ENCODE measurements around the gene FAM47E. TPM values are rescaled to one million over a fixed set of nuclear protein-coding genes. Genes with fewer than 3 reads are reported as not detected.

FAM47E gene
- polyA plus RNA-seq, 4 donors: 1.8 to 24.7 (median 5.3) TPM

DNA sequence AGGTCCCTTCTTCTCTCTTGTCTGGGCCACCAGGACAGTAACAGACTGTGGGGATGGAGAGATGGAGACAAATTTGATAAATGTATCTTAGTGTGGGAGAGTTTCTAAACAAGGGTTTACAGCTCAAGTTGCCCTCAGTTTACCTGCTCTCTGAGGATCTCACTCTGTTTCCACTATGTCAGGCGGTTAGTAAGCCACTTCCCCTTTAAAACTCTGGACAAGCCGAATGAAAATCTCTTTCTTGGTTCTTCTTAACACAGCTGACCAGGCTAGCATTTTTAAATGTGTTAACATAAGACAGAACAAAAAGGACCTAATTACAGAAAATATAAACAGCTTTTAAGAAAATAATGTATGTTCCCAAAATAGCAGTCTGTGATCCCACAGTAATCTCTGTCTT lies 35.0 kb upstream of the FAM47E start:
- Histone ChIP-seq H3K4me3 (ENCODE audit: low read depth in 1 of 3, low read length in 3 of 3) (no peak overlapping the region), H3K4me1 (ENCODE audit: control insufficient read depth in 3 of 3, insufficient read depth in 2 of 3, low read depth in 1 of 3, low read length in 2 of 3) (peaks cover 7 to 60% (median 14%) of the 10 kb centered on the region in 3 donors), H3K36me3 (ENCODE audit: control insufficient read depth in 3 of 3, insufficient read depth in 2 of 3, low read depth in 1 of 3, low read length in 3 of 3) (peaks cover 0 to 4% (median 0%) of the 10 kb centered on the region in 3 donors), H3K9me3 (ENCODE audit: control insufficient read depth in 2 of 2, insufficient read depth in 1 of 2, low read depth in 1 of 2, low read length in 1 of 2) (no peaks in the 10 kb centered on the region), H3K27ac (ENCODE audit: low read depth in 1 of 3, low read length in 2 of 3) (peak overlapping the region in 1 of 3 donors; percentile 49), H3K27me3 (ENCODE audit: control insufficient read depth in 3 of 3, insufficient read depth in 3 of 3, low read length in 3 of 3) (no peaks in the 10 kb centered on the region)
- FAIRE-seq (no peak), DNase-seq (no peak)
- 67 to 79% (median 75%) methylated on average over 2 of the region's 2 CpGs for WGBS, 3 donors

DNA sequence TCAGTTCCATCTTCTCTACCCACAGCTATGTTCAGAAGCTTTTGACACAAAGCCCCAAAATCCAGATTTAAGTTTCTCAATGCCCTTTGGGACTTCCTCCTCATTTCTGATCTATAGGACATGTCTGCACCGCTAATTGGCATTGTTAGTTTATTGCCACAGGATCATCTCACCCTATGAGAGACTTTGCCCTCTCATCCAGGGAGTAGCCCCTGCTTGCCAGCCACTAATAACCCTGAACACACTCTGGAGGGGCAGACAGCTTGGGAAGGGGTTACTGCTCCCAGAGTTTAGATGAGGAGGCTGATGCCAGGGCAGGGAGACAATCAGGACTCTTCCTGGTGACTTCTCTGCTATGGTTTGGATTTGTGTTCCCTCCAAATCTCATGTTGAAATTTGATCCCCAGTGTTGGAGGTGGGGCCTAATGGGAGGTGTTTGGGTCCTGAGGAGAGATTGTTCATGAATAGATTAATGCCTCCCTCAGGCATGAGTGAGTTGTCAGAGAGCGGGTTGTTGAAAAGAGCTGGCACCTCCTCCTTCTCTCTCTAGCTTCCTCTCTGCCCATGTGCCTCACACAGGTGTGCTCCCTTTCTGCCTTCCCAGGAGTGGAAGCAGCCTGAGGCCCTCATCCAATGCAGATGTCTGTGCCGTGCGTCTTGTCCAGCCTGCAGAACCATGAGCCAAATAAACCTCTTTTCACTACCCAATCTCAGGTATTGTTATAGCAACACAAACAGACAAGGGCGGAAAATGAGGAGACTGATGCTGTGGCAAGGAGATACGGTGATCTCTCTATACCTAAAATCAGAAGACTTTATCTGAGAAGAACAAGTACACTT lies 34.3 kb upstream of the FAM47E start:
- 66 to 85% (median 74%) methylated on average over 6 of the region's 6 CpGs for WGBS, 3 donors
- peaks cover 0 to 4% (median 0%) of the 10 kb centered on the region in 3 donors for H3K36me3 ChIP-seq (ENCODE audit: control insufficient read depth in 3 of 3, insufficient read depth in 2 of 3, low read depth in 1 of 3, low read length in 3 of 3)
- FAIRE-seq: no peak
- DNase-seq: peak; percentile 57 to 59
- H3K4me3 ChIP-seq (ENCODE audit: low read depth in 1 of 3, low read length in 3 of 3): no peak overlapping the region
- peak overlapping the region in 1 of 3 donors; percentile 49 for H3K27ac ChIP-seq (ENCODE audit: low read depth in 1 of 3, low read length in 2 of 3)
- H3K4me1 ChIP-seq (ENCODE audit: control insufficient read depth in 3 of 3, insufficient read depth in 2 of 3, low read depth in 1 of 3, low read length in 2 of 3): peaks cover 7 to 54% (median 11%) of the 10 kb centered on the region in 3 donors
- no peaks in the 10 kb centered on the region for H3K9me3 ChIP-seq (ENCODE audit: control insufficient read depth in 2 of 2, insufficient read depth in 1 of 2, low read depth in 1 of 2, low read length in 1 of 2)
- no peaks in the 10 kb centered on the region for H3K27me3 ChIP-seq (ENCODE audit: control insufficient read depth in 3 of 3, insufficient read depth in 3 of 3, low read length in 3 of 3)

DNA sequence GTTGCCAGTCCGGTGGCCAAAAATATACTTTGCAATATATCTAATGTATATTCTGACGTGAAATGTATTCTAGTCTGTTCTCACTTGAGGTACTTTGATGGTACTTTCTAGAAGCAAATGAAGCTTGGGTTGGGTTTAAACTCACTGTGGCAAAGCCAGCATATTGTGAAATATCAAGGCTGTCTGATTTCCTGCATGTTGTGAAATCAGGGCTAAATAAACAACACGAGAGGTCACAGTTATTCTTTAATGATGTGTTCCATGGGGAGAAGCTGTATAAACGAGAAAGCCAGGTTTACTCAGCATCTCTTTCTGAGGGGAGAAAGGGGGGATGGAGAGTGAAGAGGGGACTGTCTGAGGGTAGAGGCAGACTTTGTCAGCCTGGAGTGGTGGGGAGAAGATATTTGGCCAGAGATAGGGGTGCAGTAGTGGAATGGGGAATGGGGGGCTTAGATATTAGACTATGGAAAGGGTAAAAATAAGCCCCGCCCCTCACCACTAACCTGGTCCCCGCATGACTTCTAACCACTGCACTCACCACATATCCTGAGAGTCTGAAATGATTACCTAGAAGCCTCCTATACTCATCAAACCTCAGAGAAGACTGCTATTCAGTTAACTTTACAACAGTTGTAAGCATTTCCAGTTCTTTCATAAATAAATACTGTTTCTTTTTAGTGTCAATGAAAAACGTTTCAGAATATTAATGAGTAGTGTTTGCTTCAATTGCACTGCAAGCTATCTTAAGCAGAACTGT lies 32.0 kb upstream of the FAM47E start:
- Histone ChIP-seq H3K4me3 (ENCODE audit: low read depth in 1 of 3, low read length in 3 of 3) (no peak overlapping the region), H3K4me1 (ENCODE audit: control insufficient read depth in 3 of 3, insufficient read depth in 2 of 3, low read depth in 1 of 3, low read length in 2 of 3) (peaks cover 7 to 58% (median 8%) of the 10 kb centered on the region in 3 donors), H3K27ac (ENCODE audit: low read depth in 1 of 3, low read length in 2 of 3) (peak overlapping the region in 2 of 3 donors; percentile 33 to 51), H3K27me3 (ENCODE audit: control insufficient read depth in 3 of 3, insufficient read depth in 3 of 3, low read length in 3 of 3) (no peaks in the 10 kb centered on the region), H3K36me3 (ENCODE audit: control insufficient read depth in 3 of 3, insufficient read depth in 2 of 3, low read depth in 1 of 3, low read length in 3 of 3) (peaks cover 0 to 4% (median 0%) of the 10 kb centered on the region in 3 donors), H3K9me3 (ENCODE audit: control insufficient read depth in 2 of 2, insufficient read depth in 1 of 2, low read depth in 1 of 2, low read length in 1 of 2) (no peaks in the 10 kb centered on the region)
- 48 to 53% (median 50%) methylated on average over 7 of the region's 7 CpGs for WGBS, 3 donors
- FAIRE-seq (no peak), DNase-seq (peak; percentile 53 to 74)

DNA sequence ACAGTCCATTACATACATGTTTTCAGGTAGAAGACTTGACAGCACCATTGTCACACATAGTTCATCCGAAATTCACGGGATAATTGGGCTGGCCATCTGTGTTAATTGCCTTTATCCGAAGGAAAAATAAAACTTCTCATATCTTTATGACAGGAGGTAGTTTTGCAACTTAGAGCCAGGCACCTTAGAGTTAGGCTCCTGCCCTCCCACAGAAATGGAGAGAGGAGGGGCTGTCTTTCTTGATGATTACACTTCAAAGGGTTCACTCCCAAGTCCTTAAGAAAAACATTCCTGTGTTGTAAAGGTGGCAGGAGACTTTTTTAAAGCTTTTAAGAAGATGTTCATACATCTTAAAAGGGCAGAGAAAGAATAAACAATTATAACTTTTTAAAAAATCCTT lies 27.4 kb upstream of the FAM47E start:
- FAIRE-seq: no peak
- Histone ChIP-seq H3K4me3 (ENCODE audit: low read depth in 1 of 3, low read length in 3 of 3) (no peak overlapping the region), H3K27ac (ENCODE audit: low read depth in 1 of 3, low read length in 2 of 3) (peak overlapping the region in 1 of 3 donors; percentile 16), H3K4me1 (ENCODE audit: control insufficient read depth in 3 of 3, insufficient read depth in 2 of 3, low read depth in 1 of 3, low read length in 2 of 3) (peaks cover 0 to 20% (median 2%) of the 10 kb centered on the region in 3 donors), H3K9me3 (ENCODE audit: control insufficient read depth in 2 of 2, insufficient read depth in 1 of 2, low read depth in 1 of 2, low read length in 1 of 2) (peaks cover 0 to 9% of the 10 kb centered on the region in 2 donors), H3K27me3 (ENCODE audit: control insufficient read depth in 3 of 3, insufficient read depth in 3 of 3, low read length in 3 of 3) (no peaks in the 10 kb centered on the region), H3K36me3 (ENCODE audit: control insufficient read depth in 3 of 3, insufficient read depth in 2 of 3, low read depth in 1 of 3, low read length in 3 of 3) (no peaks in the 10 kb centered on the region)
- 12 to 63% (median 40%) methylated on average over 3 of the region's 3 CpGs for WGBS, 3 donors
- DNase-seq: peak in 1 of 2 donors; percentile 54

DNA sequence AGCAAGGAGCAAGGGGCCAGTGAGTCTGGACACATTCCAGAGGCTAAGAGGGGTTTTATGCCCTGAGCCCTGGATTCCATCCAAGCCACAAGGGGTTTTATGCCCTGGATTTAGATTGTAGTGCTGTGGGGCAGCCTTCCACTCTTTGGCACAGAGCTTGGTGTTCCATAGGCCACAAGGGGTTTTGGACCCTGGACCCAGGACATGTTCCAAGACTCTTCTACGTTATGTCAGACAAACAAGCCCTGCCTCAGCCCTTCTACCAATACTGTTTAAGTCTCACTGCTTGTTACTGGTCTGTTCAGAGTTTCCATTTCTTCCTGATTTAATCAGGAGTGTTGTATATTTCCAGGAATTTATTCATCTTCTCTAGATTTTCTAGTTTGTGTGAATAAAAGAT lies 25.1 kb upstream of the FAM47E start:
- Histone ChIP-seq H3K27me3 (ENCODE audit: control insufficient read depth in 3 of 3, insufficient read depth in 3 of 3, low read length in 3 of 3) (no peaks in the 10 kb centered on the region), H3K36me3 (ENCODE audit: control insufficient read depth in 3 of 3, insufficient read depth in 2 of 3, low read depth in 1 of 3, low read length in 3 of 3) (peaks cover 0 to 6% (median 0%) of the 10 kb centered on the region in 3 donors), H3K4me3 (ENCODE audit: low read depth in 1 of 3, low read length in 3 of 3) (no peak overlapping the region), H3K4me1 (ENCODE audit: control insufficient read depth in 3 of 3, insufficient read depth in 2 of 3, low read depth in 1 of 3, low read length in 2 of 3) (peaks cover 0 to 11% (median 0%) of the 10 kb centered on the region in 3 donors), H3K9me3 (ENCODE audit: control insufficient read depth in 2 of 2, insufficient read depth in 1 of 2, low read depth in 1 of 2, low read length in 1 of 2) (peaks cover 0 to 23% of the 10 kb centered on the region in 2 donors), H3K27ac (ENCODE audit: low read depth in 1 of 3, low read length in 2 of 3) (no peak overlapping the region)
- WGBS, 3 donors: 0 to 20% (median 0%) methylated on average over 1 of the region's 1 CpG
- FAIRE-seq (no peak), DNase-seq (peak; percentile 69 to 90)

DNA sequence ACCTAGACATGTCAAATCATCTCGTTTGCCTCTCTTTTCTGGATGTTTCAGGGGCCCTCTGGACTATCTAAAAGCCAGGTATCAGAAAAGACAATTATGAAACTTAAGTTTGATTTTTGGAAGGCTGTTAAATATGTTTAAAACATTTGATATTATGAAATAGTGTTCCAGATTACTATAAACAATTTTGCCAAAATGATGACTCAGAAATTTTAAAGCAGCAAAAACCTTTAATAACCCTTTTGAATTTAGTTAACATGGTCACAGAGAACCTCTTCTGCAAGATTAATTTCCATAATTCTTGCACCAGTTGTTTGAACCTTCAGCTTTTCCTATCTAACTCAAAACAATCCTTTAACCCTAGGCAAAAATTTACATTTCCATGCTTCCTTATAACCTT lies 18.8 kb upstream of the FAM47E start:
- no peak overlapping the region for H3K27ac ChIP-seq (ENCODE audit: low read depth in 1 of 3, low read length in 2 of 3)
- WGBS, 3 donors: 76 to 86% (median 83%) methylated on average over 1 of the region's 1 CpG
- no peak for DNase-seq
- peaks cover 0 to 27% of the 10 kb centered on the region in 2 donors for H3K9me3 ChIP-seq (ENCODE audit: control insufficient read depth in 2 of 2, insufficient read depth in 1 of 2, low read depth in 1 of 2, low read length in 1 of 2)
- FAIRE-seq: peak; percentile 30
- H3K4me3 ChIP-seq (ENCODE audit: low read depth in 1 of 3, low read length in 3 of 3): no peak overlapping the region
- H3K27me3 ChIP-seq (ENCODE audit: control insufficient read depth in 3 of 3, insufficient read depth in 3 of 3, low read length in 3 of 3): no peaks in the 10 kb centered on the region
- H3K36me3 ChIP-seq (ENCODE audit: control insufficient read depth in 3 of 3, insufficient read depth in 2 of 3, low read depth in 1 of 3, low read length in 3 of 3): peaks cover 0 to 6% (median 0%) of the 10 kb centered on the region in 3 donors
- H3K4me1 ChIP-seq (ENCODE audit: control insufficient read depth in 3 of 3, insufficient read depth in 2 of 3, low read depth in 1 of 3, low read length in 2 of 3): peaks cover 0 to 19% (median 0%) of the 10 kb centered on the region in 3 donors

DNA sequence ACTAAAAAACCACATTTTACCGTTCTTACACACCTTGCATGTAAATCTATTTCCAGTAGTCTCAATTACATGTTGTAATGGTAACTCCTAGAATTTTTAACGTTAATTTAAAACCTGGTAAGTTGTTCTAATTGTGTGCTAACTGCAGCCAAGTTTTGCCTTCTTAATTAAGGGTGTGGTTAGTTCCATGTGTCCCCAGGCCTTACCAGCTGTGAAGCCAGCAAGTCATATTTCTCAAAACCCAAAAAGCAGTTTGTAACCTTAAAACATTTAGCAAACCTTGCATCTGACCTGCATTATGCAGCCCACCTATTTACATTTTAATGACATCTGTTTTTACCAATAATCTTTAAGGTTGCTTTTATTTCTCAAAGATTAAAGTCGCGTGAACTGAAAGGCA lies 18.4 kb upstream of the FAM47E start:
- no peak for FAIRE-seq
- no peak for DNase-seq
- Histone ChIP-seq H3K9me3 (ENCODE audit: control insufficient read depth in 2 of 2, insufficient read depth in 1 of 2, low read depth in 1 of 2, low read length in 1 of 2) (peaks cover 0 to 29% of the 10 kb centered on the region in 2 donors), H3K27ac (ENCODE audit: low read depth in 1 of 3, low read length in 2 of 3) (no peak overlapping the region), H3K4me1 (ENCODE audit: control insufficient read depth in 3 of 3, insufficient read depth in 2 of 3, low read depth in 1 of 3, low read length in 2 of 3) (peaks cover 0 to 19% (median 0%) of the 10 kb centered on the region in 3 donors), H3K27me3 (ENCODE audit: control insufficient read depth in 3 of 3, insufficient read depth in 3 of 3, low read length in 3 of 3) (no peaks in the 10 kb centered on the region), H3K36me3 (ENCODE audit: control insufficient read depth in 3 of 3, insufficient read depth in 2 of 3, low read depth in 1 of 3, low read length in 3 of 3) (peaks cover 0 to 6% (median 0%) of the 10 kb centered on the region in 3 donors), H3K4me3 (ENCODE audit: low read depth in 1 of 3, low read length in 3 of 3) (peak overlapping the region in 1 of 3 donors; percentile 45)
- WGBS, 3 donors: 59 to 71% (median 66%) methylated on average over 4 of the region's 4 CpGs

DNA sequence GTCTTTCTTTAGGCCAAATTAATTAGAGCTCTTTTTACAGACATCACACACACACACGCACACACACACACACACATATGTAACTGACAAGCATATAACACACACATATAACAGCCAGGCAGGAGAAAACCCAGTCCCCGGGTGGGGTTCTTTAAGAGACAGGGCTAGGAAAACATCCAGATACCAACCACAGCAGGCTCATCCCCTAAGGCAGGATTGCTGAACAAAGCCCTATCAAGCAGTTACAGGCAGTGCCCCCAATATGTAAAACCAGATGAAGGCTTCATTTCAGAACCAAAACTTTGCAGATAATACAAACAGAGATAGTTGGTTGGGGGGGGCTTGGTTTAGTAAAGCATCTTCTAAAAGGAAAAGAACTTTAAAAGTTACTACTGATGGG lies 18.0 kb upstream of the FAM47E start:
- Histone ChIP-seq H3K4me3 (ENCODE audit: low read depth in 1 of 3, low read length in 3 of 3) (peak overlapping the region in 1 of 3 donors; percentile 45), H3K9me3 (ENCODE audit: control insufficient read depth in 2 of 2, insufficient read depth in 1 of 2, low read depth in 1 of 2, low read length in 1 of 2) (peaks cover 0 to 31% of the 10 kb centered on the region in 2 donors), H3K27me3 (ENCODE audit: control insufficient read depth in 3 of 3, insufficient read depth in 3 of 3, low read length in 3 of 3) (no peaks in the 10 kb centered on the region), H3K4me1 (ENCODE audit: control insufficient read depth in 3 of 3, insufficient read depth in 2 of 3, low read depth in 1 of 3, low read length in 2 of 3) (peaks cover 0 to 19% (median 0%) of the 10 kb centered on the region in 3 donors), H3K36me3 (ENCODE audit: control insufficient read depth in 3 of 3, insufficient read depth in 2 of 3, low read depth in 1 of 3, low read length in 3 of 3) (peaks cover 0 to 6% (median 0%) of the 10 kb centered on the region in 3 donors), H3K27ac (ENCODE audit: low read depth in 1 of 3, low read length in 2 of 3) (peak overlapping the region in 1 of 3 donors; percentile 80)
- DNase-seq (no peak), FAIRE-seq (no peak)
- WGBS, 3 donors: 49 to 52% (median 51%) methylated on average over 2 of the region's 2 CpGs
